ENCODE measurements around the gene BRDT.

BRDT gene

DNA sequence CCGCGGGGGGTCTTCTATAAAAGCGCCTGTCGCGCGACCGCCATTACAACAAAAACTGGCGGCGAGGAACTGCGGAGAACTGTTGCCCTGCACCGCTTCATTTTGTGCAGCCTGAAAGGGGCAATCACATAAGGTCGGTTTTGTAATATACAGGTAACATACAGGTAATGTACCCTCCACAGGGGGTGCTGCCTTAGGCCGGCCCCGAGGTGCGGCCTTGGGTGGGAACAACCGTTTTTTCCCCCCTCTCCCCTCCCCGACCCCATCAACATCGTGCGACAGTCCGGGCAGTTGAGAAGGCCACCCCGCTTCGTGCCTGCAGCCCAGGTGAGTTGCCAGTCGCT is at the start of gene BRDT:
Gene BRDT (plus strand): TSS at position 46 of the 344 bp plus-strand sequence. CDS start 13,354 bp downstream, outside the sequence.
- no peak for DNase-seq

DNA sequence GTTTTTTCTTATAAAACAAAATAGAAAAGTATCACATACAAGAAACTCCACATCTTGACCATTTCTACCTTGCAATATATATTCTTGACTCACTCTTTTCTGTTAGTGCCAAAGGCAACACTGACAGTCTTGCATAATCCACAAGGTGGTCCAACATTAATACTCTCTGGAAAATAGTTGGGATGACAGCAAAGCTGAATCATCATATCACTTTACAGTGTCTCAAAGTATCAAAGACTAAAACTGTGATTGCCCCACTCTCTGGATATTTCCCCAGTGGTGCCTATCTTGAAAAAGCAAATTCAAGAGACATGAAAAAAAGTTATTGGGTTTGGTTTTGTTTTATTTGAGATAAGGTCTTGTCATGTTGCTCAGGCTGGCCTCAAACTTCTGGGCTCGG is 48.6 kb upstream of the BRDT start:
- no peak for DNase-seq

DNA sequence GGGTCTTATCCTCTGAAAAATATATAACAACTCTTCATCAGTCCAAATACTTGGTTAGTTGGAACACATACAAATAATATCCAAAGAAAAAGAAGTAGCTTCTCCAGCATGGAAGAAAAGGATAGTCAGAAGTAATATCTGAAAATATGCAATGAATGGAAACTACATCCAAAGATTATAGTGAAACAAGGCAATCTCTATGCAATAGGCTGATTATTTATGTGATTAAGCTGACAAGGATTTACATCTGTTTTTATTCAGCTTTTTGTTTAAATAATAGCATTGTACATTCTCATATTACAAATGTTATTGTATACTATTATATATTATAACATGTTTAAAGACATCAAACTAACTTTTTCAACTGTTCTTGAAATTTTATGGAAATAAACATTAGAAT is 48.0 kb upstream of the BRDT start:
- DNase-seq: no peak

DNA sequence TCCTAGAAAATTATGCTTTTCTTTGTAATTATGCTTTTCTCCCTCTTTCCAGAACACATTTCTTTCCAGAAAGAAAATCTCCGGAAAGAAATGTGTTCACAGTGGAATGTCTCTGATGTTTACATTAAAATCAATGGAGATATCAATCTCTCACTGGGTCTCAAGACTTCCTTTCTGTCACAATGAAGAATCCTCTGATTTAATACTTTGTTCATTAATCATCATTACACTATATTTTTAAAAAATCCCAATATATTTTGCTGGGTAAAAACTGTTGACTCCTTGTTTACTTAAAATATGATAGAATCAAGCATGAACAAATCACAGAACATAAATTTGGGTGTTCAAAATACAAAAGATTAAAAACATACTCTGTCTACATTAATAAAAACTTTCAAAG is 36.9 kb upstream of the BRDT start:
- no peak for DNase-seq

DNA sequence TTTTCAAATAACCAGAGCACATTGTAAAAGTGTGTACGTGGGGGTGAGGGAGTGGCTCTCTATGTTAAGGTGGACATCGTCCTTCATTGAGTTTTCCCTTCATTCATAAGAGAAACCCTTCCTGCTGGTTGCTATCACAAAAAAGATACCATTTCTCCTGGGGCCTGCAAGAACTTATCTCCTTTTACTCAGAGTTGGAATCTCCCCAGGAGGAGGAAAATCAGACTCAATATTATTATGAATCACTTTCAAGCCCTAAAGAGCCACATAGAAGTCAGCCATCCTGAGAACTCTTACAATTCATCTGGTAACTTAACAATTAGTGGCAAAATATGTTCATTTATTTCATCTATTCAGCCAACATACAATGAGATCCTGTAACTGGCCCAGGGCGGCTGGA is 36.2 kb upstream of the BRDT start:
- DNase-seq: no peak

DNA sequence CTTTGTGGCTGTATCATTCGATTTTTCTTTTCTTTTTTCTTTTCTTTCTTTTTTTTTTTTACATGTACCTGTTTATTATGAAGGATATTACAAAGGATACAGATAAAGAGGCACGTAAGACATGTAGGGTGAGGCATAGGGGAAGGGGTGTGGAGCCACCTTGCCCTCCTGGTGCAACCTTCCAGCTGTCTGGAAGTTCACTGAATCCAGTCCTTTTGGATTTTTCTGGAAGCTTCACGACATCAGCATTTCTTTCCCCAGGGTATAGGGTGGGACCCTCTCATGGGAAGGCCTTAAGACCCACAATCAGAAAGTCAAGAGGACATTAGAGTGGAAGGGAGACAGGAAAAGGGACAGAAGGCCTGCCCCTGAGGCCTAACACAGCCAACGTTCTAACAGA is 33.2 kb upstream of the BRDT start:
- DNase-seq: no peak

DNA sequence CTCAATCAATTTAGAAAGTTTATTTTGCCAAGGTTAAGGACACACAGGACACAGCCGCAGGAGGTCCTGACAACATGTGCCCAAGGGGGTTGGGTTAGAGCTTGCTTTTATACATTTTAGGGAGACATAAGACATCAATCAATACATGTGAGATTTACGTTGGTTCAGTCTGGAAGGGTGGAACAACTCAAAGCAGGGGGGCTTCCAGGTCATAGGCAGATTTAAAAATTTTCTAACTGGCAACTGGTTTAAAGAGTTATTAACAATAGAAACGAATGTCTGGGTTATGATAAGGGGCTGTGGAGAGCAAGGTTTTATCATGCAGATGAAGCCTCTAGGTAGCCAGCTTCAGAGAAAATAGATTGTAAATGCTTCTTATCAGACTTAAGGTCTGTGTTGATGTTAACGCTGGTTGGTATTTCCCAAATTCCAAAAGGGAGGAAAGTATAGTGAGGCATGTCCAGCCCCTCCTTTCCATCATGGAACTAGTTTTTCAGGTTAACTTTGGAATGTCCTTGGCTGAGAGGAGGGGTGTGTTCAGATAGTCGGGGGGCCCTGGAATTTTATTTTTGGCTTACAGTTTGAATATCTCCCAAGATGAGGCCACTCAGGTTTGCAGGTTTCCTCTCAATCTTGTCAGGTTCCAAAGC is 32.3 kb upstream of the BRDT start:
- DNase-seq: no peak

DNA sequence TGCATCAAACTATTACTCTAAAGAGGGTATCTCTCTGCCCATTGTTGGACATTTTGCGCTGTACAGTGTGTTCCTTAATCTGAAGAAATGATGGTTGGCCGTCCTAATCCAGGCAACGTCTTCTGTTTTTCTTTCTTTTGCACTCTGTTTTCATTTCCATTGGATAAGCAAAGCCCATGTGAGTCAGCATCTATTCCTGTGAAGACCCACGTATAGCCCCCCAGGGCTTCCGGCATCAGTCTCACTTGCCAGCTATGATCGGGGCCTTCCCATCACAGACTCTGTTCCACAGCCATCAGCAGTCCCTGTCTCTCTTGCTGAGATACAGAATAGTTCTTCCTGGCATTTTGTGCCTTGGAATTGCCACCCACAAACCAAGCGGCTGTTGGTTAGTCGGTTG is 29.2 kb upstream of the BRDT start:
- DNase-seq: no peak

DNA sequence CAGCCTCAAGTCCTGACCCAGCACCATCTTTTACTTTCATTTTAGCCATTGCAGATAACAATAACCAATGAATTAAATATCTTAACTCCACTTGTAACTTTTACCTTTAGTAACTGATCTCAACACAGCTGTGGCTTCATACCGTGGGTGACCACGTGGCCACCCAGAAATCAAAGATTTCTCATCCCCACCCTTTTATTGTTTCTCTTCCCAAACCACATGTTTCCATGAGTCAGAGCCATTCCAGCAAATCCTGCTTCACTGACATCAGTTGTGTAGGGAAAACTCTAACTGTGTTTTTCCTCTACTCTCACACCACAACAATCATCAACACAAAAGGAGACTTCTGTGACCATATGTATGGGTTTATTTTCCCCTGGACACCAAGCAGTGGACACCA is 25.1 kb upstream of the BRDT start:
- DNase-seq: no peak

DNA sequence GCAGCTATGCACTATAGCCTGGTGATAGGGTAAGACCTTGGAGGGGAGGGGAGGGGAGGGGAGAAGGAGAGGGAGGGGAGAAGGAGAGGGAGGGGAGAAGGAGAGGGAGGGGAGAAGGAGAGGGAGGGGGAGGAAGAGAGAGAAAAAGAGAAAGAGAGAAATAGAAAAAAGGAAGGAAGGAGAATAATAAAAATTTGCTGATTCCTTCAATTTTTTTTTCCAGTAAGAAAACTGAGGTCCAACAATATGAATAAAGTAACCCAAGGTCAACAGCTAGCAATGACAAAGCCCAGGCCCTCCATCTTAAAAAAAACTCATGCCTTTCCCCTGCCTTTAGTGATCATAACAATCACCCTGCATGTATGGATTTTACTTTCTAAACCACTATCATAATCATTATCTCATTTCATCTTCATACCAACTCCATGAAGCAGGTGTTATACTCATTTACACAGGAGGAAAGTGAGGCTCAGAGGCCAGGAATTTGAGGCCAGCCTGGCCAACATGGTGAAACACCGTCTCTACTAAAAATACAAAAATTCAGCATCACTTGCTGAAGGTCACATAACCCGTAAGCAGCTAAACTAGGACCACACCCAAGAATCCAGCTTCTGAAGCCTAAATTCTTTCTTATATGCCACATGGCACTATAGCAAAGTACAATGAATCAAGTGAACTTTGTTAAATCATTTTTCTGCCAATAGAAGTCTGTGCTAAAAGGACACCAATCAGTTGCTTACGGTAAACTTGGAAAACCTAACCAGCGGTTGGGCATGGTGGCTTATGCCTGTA is 23.4 kb upstream of the BRDT start:
- no peak for DNase-seq

DNA sequence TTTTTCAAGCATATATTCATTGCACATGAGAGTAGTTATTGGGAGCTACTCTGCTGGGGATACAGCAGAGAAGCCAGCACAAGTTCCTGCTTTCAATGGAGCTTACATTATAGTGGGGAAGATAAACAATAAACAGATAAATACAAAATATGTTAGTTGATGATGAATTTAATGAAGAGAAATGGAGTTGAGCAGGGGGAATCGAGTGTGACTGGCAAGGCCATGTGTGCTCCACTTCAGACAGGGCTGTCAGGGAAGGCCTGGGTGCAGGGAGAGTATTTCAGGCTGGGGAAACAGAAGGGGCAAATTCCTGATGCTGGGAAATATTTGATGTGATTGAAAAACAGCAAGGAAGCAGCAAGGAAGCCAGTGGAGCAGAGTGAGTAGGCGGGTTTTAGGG is 21.2 kb upstream of the BRDT start:
- DNase-seq: no peak

DNA sequence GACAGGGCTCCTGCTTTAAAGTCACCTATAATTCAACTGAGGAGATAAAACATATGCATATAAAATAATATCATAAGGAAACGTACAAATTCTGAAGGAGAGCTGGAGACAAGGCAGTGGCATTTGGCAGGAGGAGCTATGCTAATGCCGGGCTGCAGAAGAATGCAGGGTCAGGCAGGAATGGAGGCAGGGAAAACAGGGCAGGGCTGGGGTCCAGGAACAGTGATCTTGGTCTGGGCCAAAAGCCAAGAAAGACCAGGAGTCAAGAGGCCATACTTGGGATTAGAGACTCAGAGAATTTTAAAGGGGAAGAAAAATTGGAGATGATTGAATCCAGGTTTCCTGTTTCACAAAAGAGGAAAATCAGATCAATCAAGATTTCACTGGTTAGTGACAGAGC is 20.0 kb upstream of the BRDT start:
- DNase-seq: no peak

DNA sequence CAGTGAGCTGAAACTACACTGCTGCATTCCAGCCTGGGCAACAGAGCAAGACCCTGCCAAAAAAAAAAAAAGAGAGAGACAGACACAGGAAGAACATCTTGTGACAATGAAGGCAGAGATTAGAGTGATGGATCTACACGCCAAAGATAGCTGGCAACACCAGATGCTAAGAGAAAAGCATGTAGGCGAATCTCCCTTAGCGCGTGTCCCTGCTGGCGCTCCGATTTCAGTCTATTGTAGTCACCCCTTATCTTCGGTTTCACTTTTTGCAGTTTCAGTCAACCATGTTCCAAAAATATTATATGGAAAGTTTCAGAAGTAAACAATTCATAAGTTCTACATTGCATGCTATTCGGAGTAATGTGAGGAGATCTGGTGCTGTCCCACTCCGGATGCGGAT is 11.6 kb upstream of the BRDT start:
- no peak for DNase-seq

DNA sequence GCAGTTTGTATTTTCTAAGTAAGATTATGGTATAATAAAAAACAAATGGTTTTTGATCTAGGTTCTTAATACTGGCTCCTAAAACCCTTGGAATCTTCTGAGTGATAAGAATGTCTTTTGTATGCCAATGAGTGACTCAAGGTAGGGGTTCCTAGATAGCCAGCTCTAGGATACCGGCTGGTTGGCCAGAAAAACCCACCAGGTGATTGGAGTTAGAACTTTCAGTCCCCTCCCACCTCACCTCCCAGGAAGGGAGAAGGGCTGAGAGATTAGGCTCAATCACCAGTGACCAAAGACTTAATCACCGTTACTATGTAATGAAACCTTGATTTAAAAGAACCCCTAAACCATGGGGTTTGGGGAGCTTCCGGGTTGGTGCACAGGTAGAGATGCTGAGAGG is 8.7 kb upstream of the BRDT start:
- DNase-seq: no peak

DNA sequence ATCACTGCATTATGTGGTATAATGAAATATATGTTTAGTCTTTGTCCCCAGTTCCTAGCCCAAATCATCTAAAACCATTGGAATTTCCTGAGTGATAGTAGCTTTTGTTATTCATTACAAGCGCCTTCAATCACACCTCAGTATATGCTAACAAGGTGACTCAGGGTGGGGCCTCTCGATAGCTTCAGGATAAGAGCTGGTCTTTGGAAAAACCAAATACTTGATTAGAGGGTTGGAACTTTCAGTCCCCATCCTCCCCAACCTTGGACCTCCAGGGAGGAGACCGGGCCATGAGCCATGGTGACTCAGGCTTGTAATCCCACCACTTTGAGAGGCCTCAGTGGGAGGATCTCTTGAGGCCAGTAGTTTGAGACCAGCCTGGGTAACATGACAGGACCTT is 5.1 kb upstream of the BRDT start:
- no peak for DNase-seq

DNA sequence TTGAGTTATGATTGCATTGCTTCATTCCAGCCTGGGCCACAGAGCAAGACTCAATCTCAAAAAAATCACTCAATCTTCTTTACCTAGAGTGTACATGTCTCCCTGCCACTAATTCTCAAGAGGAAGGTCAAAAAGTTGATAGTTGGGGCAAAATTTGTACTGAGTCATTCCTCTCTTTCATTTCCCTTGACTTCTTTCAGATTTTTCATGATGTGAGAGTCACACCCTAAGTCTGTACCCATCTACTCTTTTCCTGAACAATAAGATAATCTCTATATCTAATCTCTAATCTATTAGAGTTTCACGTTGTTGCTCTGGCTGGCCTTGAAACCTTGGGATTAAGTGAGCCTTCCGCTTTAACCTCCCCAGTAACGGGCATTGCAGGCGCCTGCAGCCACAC is 1.1 kb upstream of the BRDT start:
- DNase-seq: no peak

DNA sequence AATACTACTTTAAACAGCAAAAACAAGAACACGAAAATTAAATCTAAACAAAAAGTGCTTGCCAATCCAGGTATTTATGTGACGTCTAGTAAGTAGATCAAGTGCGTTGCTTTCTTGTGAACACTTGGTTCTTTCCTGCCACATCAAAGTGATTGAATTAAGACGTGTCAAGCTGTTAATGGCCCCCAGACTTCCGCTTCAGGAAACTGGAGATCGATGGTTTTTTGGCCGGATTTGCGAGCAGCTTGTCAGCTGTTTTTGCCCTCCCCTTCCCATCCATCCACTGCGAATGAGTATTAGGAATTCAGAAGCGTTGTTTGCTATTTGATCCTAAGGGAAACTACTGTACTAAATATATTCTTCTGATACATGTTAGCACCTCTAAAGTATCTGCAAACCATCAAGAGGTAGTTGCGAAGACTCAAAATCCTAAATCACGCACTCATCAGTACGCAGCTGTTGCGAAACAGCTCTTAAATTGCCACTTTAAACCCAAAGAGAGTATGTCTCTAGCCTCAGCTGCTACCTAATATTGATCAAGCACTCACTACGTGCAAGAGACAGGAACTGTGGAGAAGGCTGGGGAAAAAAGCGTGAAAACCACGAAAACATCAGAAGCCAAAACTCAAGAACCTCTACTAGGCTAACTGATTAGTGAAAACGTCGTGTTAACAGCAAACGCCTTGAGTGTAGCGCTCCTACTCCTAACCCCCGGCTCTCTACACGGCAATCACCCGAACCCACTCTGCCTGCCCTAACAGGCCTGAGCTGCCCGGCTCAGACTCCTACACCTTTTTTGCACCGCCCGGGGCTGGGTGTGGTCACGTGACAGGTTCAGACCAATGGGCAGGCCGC is 473 bp upstream of the BRDT start:
- DNase-seq: no peak

DNA sequence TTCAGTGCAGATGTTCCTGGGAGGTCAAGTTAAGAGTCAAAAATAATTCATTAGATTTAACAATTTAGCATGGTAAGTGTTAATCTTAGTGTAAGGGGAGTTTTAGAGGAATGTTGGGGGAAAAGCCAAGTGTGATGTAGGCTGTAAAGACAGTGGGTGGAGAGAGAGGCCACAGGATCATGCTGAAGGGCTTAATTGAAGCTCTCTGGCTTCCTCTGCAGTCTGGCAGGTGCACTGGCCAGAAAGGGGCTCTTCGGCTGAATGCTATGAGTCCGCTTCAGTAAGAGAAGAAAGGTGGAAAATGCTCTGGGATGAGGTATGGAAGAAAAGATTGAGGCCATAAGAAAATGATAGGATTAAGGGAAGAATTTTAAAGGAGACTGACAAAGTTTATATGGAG is 3.0 kb downstream of the BRDT start:
- no peak for DNase-seq

DNA sequence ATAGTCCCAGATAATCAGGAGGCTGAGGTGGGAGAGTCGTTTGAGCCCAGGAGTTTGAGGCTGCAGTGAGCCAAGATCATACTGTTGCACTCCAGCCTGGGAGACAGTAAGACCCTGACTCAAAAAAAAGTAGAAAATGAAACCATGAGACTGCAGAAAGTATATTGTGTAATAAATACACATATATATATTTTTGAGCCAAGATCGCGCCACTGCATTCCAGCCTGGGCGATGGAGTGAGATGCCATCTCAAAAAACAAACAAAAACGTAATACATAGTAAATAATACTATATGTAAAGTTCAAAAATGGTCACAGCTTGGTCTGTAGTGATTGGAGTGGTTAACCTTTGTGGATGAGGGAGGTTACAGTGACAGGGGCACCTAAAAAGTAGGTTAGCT is 9.7 kb downstream of the BRDT start:
- no peak for DNase-seq

DNA sequence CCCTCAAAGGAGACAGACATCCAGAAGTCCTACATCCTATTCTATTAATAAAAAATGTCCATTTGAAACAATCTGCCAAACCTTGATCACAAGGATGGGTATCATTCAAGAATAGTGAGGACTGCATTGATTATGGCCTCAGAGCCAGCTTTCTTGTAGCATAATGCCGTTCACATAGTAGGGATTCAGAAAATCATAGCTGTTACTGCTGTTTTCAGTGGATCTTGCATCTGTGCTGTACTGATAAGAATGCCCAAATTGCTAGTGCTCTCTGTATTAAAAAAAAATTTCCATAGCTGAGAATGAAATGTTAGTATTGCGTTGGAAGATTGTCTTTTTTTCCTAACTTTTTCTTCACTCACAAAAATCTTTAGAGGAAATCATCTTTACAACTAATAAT is 19.1 kb downstream of the BRDT start:
- no peak for DNase-seq

DNA sequence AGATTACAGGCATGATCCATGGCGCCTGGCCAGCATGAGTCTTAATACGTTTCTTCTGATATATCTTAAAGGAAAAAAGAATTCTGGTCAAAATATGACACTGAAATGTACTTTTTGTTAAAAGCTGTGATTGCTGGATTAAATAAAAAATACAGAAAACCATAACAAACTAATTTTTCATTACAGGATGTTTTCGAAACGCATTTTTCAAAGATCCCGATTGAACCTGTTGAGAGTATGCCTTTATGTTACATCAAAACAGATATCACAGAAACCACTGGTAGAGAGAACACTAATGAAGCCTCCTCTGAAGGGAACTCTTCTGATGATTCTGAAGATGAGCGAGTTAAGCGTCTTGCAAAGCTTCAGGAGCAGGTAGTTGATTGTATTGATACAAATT is 30.2 kb downstream of the BRDT start:
- DNase-seq: no peak

DNA sequence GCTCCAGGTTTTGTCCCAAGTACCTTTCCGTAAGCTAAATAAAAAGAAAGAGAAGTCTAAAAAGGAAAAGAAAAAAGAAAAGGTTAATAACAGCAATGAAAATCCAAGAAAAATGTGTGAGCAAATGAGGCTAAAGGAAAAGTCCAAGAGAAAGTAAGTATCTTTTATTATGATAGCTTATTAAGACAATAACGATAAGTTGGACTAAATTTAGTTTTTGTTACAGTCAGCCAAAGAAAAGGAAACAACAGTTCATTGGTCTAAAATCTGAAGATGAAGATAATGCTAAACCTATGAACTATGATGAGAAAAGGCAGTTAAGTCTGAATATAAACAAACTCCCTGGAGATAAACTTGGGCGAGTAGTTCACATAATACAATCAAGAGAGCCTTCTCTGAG is 31.5 kb downstream of the BRDT start:
- DNase-seq: no peak

DNA sequence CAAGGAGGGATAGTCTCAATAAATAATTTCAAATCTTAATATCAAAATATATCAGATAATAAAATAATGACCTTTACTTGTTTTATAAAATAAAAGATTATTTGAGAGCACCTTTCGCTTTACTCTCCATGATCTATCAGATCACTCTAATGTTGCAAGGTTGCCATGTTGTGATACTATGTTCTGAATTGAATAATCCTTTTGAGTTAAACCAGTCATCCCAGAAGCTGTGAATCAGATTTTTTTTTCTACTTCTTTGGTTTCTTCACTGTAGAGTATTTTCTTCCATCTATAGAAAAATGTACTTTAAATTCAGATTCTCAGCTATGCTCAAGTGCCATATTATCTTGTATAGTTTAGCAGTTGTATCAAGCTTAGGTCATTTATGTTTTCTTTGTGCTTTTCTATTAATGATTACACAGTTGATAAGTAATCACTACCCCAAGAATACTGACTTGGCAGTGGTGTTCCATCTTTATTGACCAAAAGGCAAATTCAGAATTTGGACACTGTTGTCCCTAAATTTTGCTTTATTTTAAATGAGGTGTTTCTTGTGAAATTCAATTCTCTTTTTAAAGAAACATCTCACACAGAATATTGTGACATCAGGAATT is 32.9 kb downstream of the BRDT start:
- no peak for DNase-seq

DNA sequence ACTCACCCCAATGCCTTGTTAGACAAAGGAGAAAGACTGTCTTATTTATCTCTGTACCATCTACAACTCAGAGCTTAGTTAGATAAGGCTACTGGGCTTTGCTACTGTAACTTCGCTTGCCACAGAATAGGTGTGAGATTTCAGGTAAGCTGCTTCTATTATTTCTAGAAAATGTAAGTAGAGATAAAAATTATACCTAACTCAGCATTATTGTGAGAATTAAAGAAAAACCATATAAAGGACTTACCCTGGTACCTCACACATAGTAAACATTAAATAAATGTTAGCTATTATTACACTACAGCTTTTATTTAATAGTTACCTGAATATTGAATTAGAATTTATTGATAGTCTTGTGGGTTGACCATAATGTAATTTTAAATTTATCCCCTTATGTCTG is 44.1 kb downstream of the BRDT start:
- DNase-seq: no peak

Measured in right forelimb (tissue), 1 donor.